ACC112 (cell line): Measurements from ENCODE around the gene EIF4E2.
A peak's percentile ranks its signal among the peaks of the same experiment; 100 is the strongest.

Experiments
- H2AFZ ChIP-seq: fragments of 200-600 bp; sonication (generic); one replicate; pipeline ENCODE4 v1.6.0; 2017; ENCODE audit warnings: antibody characterized with exemption, low read length; ENCODE audit not compliant: unreplicated experiment
- H3K27ac ChIP-seq: fragments of 200-600 bp; sonication (generic); 2 replicates; pipeline ENCODE4 v1.5.1; 2014; ENCODE audit warnings: low read depth, mild to moderate bottlenecking, antibody characterized with exemption, low read length, moderate library complexity
- H3K27me3 ChIP-seq: fragments of 200-600 bp; sonication (generic); 2 replicates; pipeline ENCODE4 v1.6.1; 2014; ENCODE audit warnings: mild to moderate bottlenecking, antibody characterized with exemption, low read length, moderate library complexity, mixed read lengths; ENCODE audit not compliant: insufficient read depth
- H3K36me3 ChIP-seq: fragments of 200-600 bp; sonication (generic); 2 replicates; pipeline ENCODE4 v1.6.1; 2016; ENCODE audit warnings: mild to moderate bottlenecking, antibody characterized with exemption, low read length, moderate library complexity, mixed read lengths; ENCODE audit not compliant: insufficient read depth
- H3K4me1 ChIP-seq: fragments of 200-600 bp; sonication (generic); one replicate; pipeline ENCODE4 v1.6.1; 2016; ENCODE audit warnings: low read length, mixed read lengths; ENCODE audit not compliant: insufficient read depth, unreplicated experiment, control insufficient read depth
- H3K4me3 ChIP-seq: fragments of 200-600 bp; sonication (generic); 2 replicates; pipeline ENCODE4 v1.5.1; 2014; ENCODE audit warnings: mild to moderate bottlenecking, low read depth, low read length
- H3K79me2 ChIP-seq: fragments of 200-600 bp; sonication (generic); one replicate; pipeline ENCODE4 v1.6.0; 2016; ENCODE audit warnings: low read length; ENCODE audit not compliant: control insufficient read depth, unreplicated experiment, insufficient read depth

EIF4E2 gene

GRCh38 chr2:232545511-232546375 is 4.7 kb upstream of the EIF4E2 start:
- Histone ChIP-seq H3K79me2 (peaks cover 21% of the 10 kb centered on the region), H3K36me3 (peaks cover 17% of the 10 kb centered on the region; the same call in 1 of the 2 replicates), H3K27me3 (no peaks in the 10 kb centered on the region), H2AFZ (no peak overlapping the region), H3K4me1 (no peaks in the 10 kb centered on the region), H3K4me3 (no peak overlapping the region), H3K27ac (no peak overlapping the region)

GRCh38 chr2:232547991-232548390 is 2.5 kb upstream of the EIF4E2 start:
- Histone ChIP-seq H3K79me2 (peaks cover 42% of the 10 kb centered on the region), H2AFZ (no peak overlapping the region), H3K36me3 (peaks cover 17% of the 10 kb centered on the region; the same call in 1 of the 2 replicates), H3K4me3 (no peak overlapping the region), H3K27me3 (no peaks in the 10 kb centered on the region), H3K4me1 (peaks cover 5% of the 10 kb centered on the region), H3K27ac (no peak overlapping the region)

- peak overlapping the region; percentile 89 for H3K4me3 ChIP-seq
- H3K27me3 ChIP-seq = no peaks in the 10 kb centered on the region
- H2AFZ ChIP-seq = peak overlapping the region; percentile 92
- peaks cover 20% of the 10 kb centered on the region; the same call in 1 of the 2 replicates for H3K36me3 ChIP-seq
- peak overlapping the region; percentile 98 for H3K27ac ChIP-seq
- H3K79me2 ChIP-seq = peaks cover 60% of the 10 kb centered on the region
- peaks cover 5% of the 10 kb centered on the region for H3K4me1 ChIP-seq
These were observed 685 bp upstream of the EIF4E2 start for GRCh38 chr2:232549655-232550353.

DNA sequence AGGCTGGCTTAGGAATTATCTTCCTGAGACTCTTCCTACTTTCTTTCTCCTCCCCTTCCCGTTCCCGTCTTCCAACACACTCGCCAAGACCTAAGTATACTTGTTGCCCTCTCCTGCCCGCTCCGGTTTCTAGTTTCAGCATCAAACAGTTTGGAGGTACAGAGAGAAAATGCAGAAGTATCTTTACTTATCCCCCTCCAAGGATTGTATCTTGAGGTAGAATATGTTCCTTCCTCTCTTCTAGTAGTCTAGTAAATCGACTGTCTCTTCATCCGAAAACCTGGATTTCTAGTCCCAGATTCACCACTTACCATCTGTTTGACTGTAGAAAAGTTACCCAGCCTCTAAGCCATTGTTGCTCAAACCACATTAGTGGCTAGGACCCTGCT is 755 bp downstream of the EIF4E2 start:
- H3K79me2 ChIP-seq = peaks cover 74% of the 10 kb centered on the region
- H3K4me3 ChIP-seq = peak overlapping the region; percentile 89
- peak overlapping the region; percentile 39 for H2AFZ ChIP-seq
- peaks cover 5% of the 10 kb centered on the region for H3K4me1 ChIP-seq
- H3K36me3 ChIP-seq = peaks cover 20% of the 10 kb centered on the region; the same call in 1 of the 2 replicates
- H3K27me3 ChIP-seq = no peaks in the 10 kb centered on the region
- peak overlapping the region; percentile 98 for H3K27ac ChIP-seq

DNA sequence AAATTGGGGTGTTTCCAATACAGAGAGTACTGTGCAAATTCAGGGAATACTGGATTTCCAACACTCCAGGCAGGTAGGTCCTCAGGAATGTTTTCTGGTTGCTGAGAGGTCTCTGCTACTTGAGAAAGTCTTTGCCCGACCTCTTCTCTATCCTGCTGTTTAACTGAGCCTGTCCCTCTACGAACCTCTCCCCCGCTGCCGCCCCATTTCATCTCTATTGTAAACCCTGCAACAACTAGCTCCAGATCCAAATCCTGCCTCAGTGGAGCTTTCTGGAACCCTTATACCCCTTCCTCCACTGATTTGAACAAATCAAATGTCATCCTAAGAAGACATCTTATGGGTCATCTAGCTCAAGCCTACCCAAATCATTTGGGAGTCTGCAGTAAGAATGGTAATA is 1.3 kb downstream of the EIF4E2 start:
- H3K4me1 ChIP-seq = peaks cover 5% of the 10 kb centered on the region
- H3K4me3 ChIP-seq = peak overlapping the region; percentile 89
- peaks cover 80% of the 10 kb centered on the region for H3K79me2 ChIP-seq
- peaks cover 16% of the 10 kb centered on the region; the same call in 1 of the 2 replicates for H3K36me3 ChIP-seq
- no peak overlapping the region for H2AFZ ChIP-seq
- no peak overlapping the region for H3K27ac ChIP-seq
- H3K27me3 ChIP-seq = no peaks in the 10 kb centered on the region

DNA sequence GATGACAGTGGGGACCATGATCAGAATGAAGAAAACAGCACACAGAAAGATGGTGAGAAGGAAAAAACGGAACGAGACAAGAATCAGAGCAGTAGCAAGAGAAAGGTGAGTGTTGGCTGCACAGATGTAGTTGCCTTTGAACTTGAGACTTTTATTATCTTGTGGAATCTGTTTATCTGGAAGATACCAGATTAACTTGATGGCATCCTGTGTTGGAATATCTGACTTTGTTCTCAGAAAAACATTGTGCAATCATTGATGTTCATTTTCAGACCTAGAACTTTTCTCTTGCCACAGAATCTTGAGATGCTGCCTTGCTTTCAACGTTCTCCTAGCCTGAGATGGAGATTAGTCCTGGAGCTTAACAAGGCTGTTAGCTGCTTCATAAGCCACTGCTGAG is 5.9 kb downstream of the EIF4E2 start:
- no peak overlapping the region for H3K27ac ChIP-seq
- H3K27me3 ChIP-seq = no peaks in the 10 kb centered on the region
- H3K4me1 ChIP-seq = peaks cover 5% of the 10 kb centered on the region
- peaks cover 54% of the 10 kb centered on the region for H3K79me2 ChIP-seq
- no peak overlapping the region for H2AFZ ChIP-seq
- H3K4me3 ChIP-seq = no peak overlapping the region
- H3K36me3 ChIP-seq = peaks cover 15% of the 10 kb centered on the region; the same call in 1 of the 2 replicates

GRCh38 chr2:232562515-232563151 is 12.1 kb downstream of the EIF4E2 start:
- Histone ChIP-seq H3K4me1 (peaks cover 7% of the 10 kb centered on the region), H3K27ac (no peak overlapping the region), H3K36me3 (peaks cover 16% of the 10 kb centered on the region), H2AFZ (no peak overlapping the region), H3K27me3 (no peaks in the 10 kb centered on the region), H3K79me2 (no peaks in the 10 kb centered on the region), H3K4me3 (no peak overlapping the region)

DNA sequence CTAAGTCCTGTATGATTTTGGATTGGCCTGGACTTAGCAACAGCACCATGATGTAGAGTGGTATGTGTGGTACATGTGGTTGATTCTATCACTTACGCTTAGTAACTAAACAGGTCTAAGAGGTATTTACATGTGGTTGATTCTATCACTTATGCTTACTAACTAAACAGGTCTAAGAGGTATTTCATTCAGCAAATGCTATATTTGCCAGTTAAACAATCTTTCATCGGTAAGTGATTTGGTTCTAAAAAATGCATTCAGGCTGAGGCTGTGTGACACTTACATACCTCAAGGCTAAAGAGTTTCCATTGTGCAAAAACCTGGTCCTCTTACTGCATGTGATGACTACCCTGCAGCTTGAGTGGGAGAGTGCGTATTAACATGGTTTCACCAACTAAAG is 13.1 kb downstream of the EIF4E2 start:
- H2AFZ ChIP-seq = no peak overlapping the region
- H3K27me3 ChIP-seq = no peaks in the 10 kb centered on the region
- no peaks in the 10 kb centered on the region for H3K79me2 ChIP-seq
- peaks cover 16% of the 10 kb centered on the region for H3K4me1 ChIP-seq
- peaks cover 12% of the 10 kb centered on the region for H3K36me3 ChIP-seq
- H3K4me3 ChIP-seq = no peak overlapping the region
- no peak overlapping the region for H3K27ac ChIP-seq

GRCh38 chr2:232567721-232568120 is 17.2 kb downstream of the EIF4E2 start:
- H3K36me3 ChIP-seq = peaks cover 29% of the 10 kb centered on the region
- H2AFZ ChIP-seq = no peak overlapping the region
- H3K27ac ChIP-seq = peak overlapping the region; percentile 94
- H3K27me3 ChIP-seq = no peaks in the 10 kb centered on the region
- H3K79me2 ChIP-seq = no peaks in the 10 kb centered on the region
- H3K4me3 ChIP-seq = no peak overlapping the region
- H3K4me1 ChIP-seq = peaks cover 19% of the 10 kb centered on the region

- H3K27ac ChIP-seq = peak overlapping the region; percentile 94
- peaks cover 33% of the 10 kb centered on the region for H3K36me3 ChIP-seq
These were observed 17.7 kb downstream of the EIF4E2 start for GRCh38 chr2:232568161-232568560.

More at GRCh38 chr2:232568161-232568560, 17.7 kb downstream of the EIF4E2 start:
- no peak overlapping the region for H2AFZ ChIP-seq
- no peaks in the 10 kb centered on the region for H3K27me3 ChIP-seq
- H3K4me3 ChIP-seq = no peak overlapping the region
- H3K79me2 ChIP-seq = no peaks in the 10 kb centered on the region
- H3K4me1 ChIP-seq = peaks cover 19% of the 10 kb centered on the region
